ENCODE results near the gene CCR8. TPM values are rescaled to one million over a fixed set of nuclear protein-coding genes. Genes with fewer than 3 reads are reported as not detected.

CCR8 gene
- total and polyA plus RNA-seq, 2 experiments from 2014 or later, result not detected

GRCh38 chr3:39372833-39373232 lies 43.3 kb downstream of the CCR8 start:
- no peak overlapping the region for H3K4me2 ChIP-seq
- DNase-seq (ENCODE audit: low spot score), result no peak
- H3K4me3 ChIP-seq, result no peak overlapping the region
- no peaks in the 10 kb centered on the region for H4K20me1 ChIP-seq (ENCODE audit: insufficient read depth, poor library complexity, severe bottlenecking)
- H3K27ac ChIP-seq, result no peak overlapping the region
- no peaks in the 10 kb centered on the region for H3K9me3 ChIP-seq (ENCODE audit: low read depth)
- H3K27me3 ChIP-seq, result no peaks in the 10 kb centered on the region
- H3K36me3 ChIP-seq (replicated peaks; ENCODE audit: insufficient read depth, low read depth), result no peaks in the 10 kb centered on the region
- no peak for TF ChIP-seq CTCF (IDR thresholded peaks at IDR 0.05; ENCODE audit: poor library complexity)
- TF ChIP-seq EZH2phosphoT487 (IDR thresholded peaks at IDR 0.05; ENCODE audit: low read depth, severe bottlenecking, unreplicated experiment), result no peak
- no peak for TF ChIP-seq EZH2 (IDR thresholded peaks at IDR 0.05; ENCODE audit: borderline replicate concordance)
- no peaks in the 10 kb centered on the region for H3K9me2 ChIP-seq (replicated peaks; ENCODE audit: insufficient read depth)
- H3K4me1 ChIP-seq (ENCODE audit: insufficient read depth), result no peaks in the 10 kb centered on the region
- H2AFZ ChIP-seq, result no peak overlapping the region
- H3K79me2 ChIP-seq, result no peaks in the 10 kb centered on the region

DNA sequence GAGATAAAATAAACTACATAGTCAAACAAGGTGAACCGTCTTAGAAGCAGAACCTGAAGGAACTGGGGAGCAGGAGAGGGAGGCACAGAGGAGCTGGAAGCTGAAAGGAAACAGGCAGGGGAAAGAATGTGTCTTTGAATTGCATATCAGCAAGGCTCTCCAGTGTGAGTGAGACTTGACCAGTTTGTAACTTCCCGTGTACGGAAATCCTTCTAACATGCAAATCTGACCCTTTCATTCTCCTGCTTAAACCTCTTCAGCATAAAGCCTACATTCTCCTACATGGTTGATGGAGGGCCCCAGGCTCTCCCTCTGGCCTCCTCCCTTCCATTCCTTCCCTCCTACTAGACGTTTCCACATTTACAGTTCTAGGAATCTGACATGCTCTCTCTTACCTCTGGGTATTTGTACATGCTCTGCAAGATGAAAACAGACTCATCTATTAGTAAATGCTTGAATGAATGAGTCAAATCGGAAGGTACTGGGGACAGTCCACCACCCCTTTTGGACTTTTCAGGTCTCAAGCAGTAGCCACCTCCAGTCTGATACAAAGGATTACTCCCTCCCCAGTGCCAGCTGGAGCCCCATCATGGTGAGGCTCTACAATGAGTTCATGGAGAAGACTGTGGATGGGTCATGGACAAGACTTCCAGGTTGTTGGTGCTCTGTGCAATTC lies 47.6 kb downstream of the CCR8 start:
- Histone ChIP-seq H3K27ac (no peak overlapping the region), H3K9me2 (replicated peaks; ENCODE audit: insufficient read depth) (no peaks in the 10 kb centered on the region)
- TF ChIP-seq EZH2 (IDR thresholded peaks at IDR 0.05; ENCODE audit: borderline replicate concordance) (no peak), CTCF (IDR thresholded peaks at IDR 0.05; ENCODE audit: poor library complexity) (no peak), EZH2phosphoT487 (IDR thresholded peaks at IDR 0.05; ENCODE audit: low read depth, severe bottlenecking, unreplicated experiment) (no peak)

DNA sequence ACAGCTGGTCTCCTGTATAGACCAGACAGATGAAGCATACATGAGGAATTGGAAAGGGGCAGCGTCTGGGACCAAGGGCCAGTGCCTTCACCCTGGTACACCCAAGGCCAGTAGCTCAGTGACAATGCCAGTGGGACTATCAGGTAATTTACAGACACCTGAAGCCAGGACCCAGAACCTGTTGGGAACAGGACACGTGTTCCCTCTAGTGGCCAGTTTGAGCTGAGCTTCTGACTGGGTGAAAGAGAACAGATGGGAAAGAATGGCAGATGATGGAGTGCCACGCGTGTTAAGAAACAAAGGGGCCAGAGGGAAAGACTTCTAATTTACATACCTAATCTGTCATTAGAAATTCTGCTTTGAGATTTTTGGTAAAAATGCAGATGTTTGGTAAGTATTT lies 48.6 kb downstream of the CCR8 start:
- WGBS (ENCODE audit: low lambda C conversion rate, missing lambda C conversion rate), result 26% methylated on average over 4 of the region's 4 CpGs
- H3K79me2 ChIP-seq, result peaks cover 7% of the 10 kb centered on the region
- no peak overlapping the region for H3K4me3 ChIP-seq
- TF ChIP-seq CTCF (IDR thresholded peaks at IDR 0.05; ENCODE audit: poor library complexity) (peak; percentile 67), EZH2 (IDR thresholded peaks at IDR 0.05; ENCODE audit: borderline replicate concordance) (no peak), EZH2phosphoT487 (IDR thresholded peaks at IDR 0.05; ENCODE audit: low read depth, severe bottlenecking, unreplicated experiment) (no peak)
- no peak overlapping the region for H2AFZ ChIP-seq
- peaks cover 8% of the 10 kb centered on the region for H3K4me1 ChIP-seq (ENCODE audit: insufficient read depth)
- peak; percentile 79 for DNase-seq (ENCODE audit: low spot score)
- no peaks in the 10 kb centered on the region for H3K9me2 ChIP-seq (replicated peaks; ENCODE audit: insufficient read depth)
- no peak overlapping the region for H3K27ac ChIP-seq
- H4K20me1 ChIP-seq (ENCODE audit: insufficient read depth, poor library complexity, severe bottlenecking), result no peaks in the 10 kb centered on the region
- no peaks in the 10 kb centered on the region for H3K9me3 ChIP-seq (ENCODE audit: low read depth)
- H3K36me3 ChIP-seq (replicated peaks; ENCODE audit: insufficient read depth, low read depth), result no peaks in the 10 kb centered on the region
- no peak overlapping the region for H3K4me2 ChIP-seq
- H3K27me3 ChIP-seq, result no peaks in the 10 kb centered on the region

More for the DNA sequence above, 47.6 kb downstream of the CCR8 start:
- Histone ChIP-seq H3K79me2 (no peaks in the 10 kb centered on the region), H3K9me3 (ENCODE audit: low read depth) (no peaks in the 10 kb centered on the region), H2AFZ (no peak overlapping the region), H3K36me3 (replicated peaks; ENCODE audit: insufficient read depth, low read depth) (no peaks in the 10 kb centered on the region), H3K4me3 (no peak overlapping the region), H3K4me1 (ENCODE audit: insufficient read depth) (peaks cover under 1% of the 10 kb centered on the region), H3K27me3 (no peaks in the 10 kb centered on the region), H4K20me1 (ENCODE audit: insufficient read depth, poor library complexity, severe bottlenecking) (no peaks in the 10 kb centered on the region), H3K4me2 (no peak overlapping the region)
- WGBS (ENCODE audit: low lambda C conversion rate, missing lambda C conversion rate), result 54% methylated on average over 5 of the region's 5 CpGs
- DNase-seq (ENCODE audit: low spot score), result no peak
